K562 (cell line): ENCODE measurements around the gene CIART. TPM values are rescaled to one million over a fixed set of nuclear protein-coding genes. Genes with fewer than 3 reads are reported as not detected.

ENCODE experiments used
- BHLHE40 ChIP-seq: IDR thresholded peaks from 2 replicates; pipeline ENCODE4 v1.6.1; 2011; ENCODE audit warnings: low read length, improper control_type of control experiment
- CEBPZ ChIP-seq: fragments of 150-350 bp; IDR thresholded peaks from 2 replicates; pipeline ENCODE4 v1.6.1; 2014; ENCODE audit warnings: low read depth, mild to moderate bottlenecking, low read length, borderline replicate concordance
- CREM ChIP-seq: IDR thresholded peaks from 2 replicates; pipeline ENCODE4 v1.6.1; 2014; ENCODE audit warnings: antibody characterized with exemption, low read depth
- DACH1 ChIP-seq: fragments of 450-650 bp; IDR thresholded peaks from 2 replicates; pipeline ENCODE4 v1.6.1; 2018; ENCODE audit not compliant: partially characterized antibody
- FOXJ3 ChIP-seq: sonication (generic); formaldehyde crosslinking; IDR thresholded peaks from 2 replicates; pipeline ENCODE4 v1.4.0; 2020; ENCODE audit warnings: mild to moderate bottlenecking, missing genetic modification reagents
- FOXM1 ChIP-seq, 2 experiments: fragments of 450-650 bp in 1 of 2; sonication (generic) in 1 of 2; formaldehyde crosslinking in 1 of 2; IDR thresholded peaks; 2 replicates each; pipeline versions ENCODE4 v1.6.1 to v1.9.0; 2017 to 2022; ENCODE audit warnings: low read depth in 2 of 2, mild to moderate bottlenecking in 2 of 2, missing genetic modification reagents in 1 of 2, moderate library complexity in 1 of 2
- IRF2 ChIP-seq: sonication (generic); formaldehyde crosslinking; IDR thresholded peaks from 2 replicates; pipeline ENCODE4 v1.8.1; 2022; ENCODE audit warnings: mild to moderate bottlenecking, missing genetic modification reagents
- KAT7 ChIP-seq: sonication (generic); formaldehyde crosslinking; IDR thresholded peaks from 2 replicates; pipeline ENCODE4 v1.8.0; 2022; ENCODE audit warnings: missing genetic modification reagents, mild to moderate bottlenecking, borderline replicate concordance
- KLF10 ChIP-seq: fragments of 250-450 bp; sonication (Bioruptor Pico); IDR thresholded peaks from 2 replicates; pipeline ENCODE4 v1.6.1; 2021; ENCODE audit warnings: matching md5 sums
- MAX ChIP-seq: sonication (generic); formaldehyde crosslinking; IDR thresholded peaks from 2 replicates; pipeline ENCODE4 v1.9.0; 2022; ENCODE audit warnings: mild to moderate bottlenecking, missing genetic modification reagents
- MCM7 ChIP-seq, 2 experiments: fragments of 450-650 bp; IDR thresholded peaks; 2 replicates each; pipeline ENCODE4 v1.6.1; 2016 to 2018
- NFXL1 ChIP-seq: fragments of 450-650 bp; formaldehyde crosslinking; IDR thresholded peaks from 2 replicates; pipeline ENCODE4 v1.4.0; 2021; ENCODE audit warnings: mild to moderate bottlenecking
- OTX1 ChIP-seq: fragments of 450-650 bp; formaldehyde crosslinking; IDR thresholded peaks from 2 replicates; pipeline ENCODE4 v1.4.0; 2022; ENCODE audit warnings: mild to moderate bottlenecking
- SLC30A9 ChIP-seq: fragments of 250-450 bp; sonication (Bioruptor Pico); IDR thresholded peaks from 2 replicates; pipeline ENCODE4 v1.8.0; 2022; ENCODE audit warnings: mild to moderate bottlenecking, moderate library complexity
- SUPT5H ChIP-seq: fragments of 450-650 bp; IDR thresholded peaks from 2 replicates; pipeline ENCODE4 v1.6.1; 2016
- TRIM25 ChIP-seq: fragments of 450-650 bp; IDR thresholded peaks from 2 replicates; pipeline ENCODE4 v1.7.0; 2016; ENCODE audit warnings: borderline replicate concordance
- TSHZ1 ChIP-seq: fragments of 250-450 bp; sonication (Bioruptor Pico); IDR thresholded peaks from 2 replicates; pipeline ENCODE4 v1.4.0; 2020; ENCODE audit warnings: mild to moderate bottlenecking, moderate library complexity
- XRCC5 ChIP-seq: fragments of 200-400 bp; formaldehyde crosslinking; IDR thresholded peaks from 2 replicates; pipeline ENCODE4 v1.6.1; 2017; ENCODE audit warnings: low read depth, mild to moderate bottlenecking, low read length
- ZKSCAN1 ChIP-seq: fragments of 150-350 bp; IDR thresholded peaks from 2 replicates; pipeline ENCODE4 v1.6.1; 2016; ENCODE audit warnings: low read depth, low read length
- ZNF3 ChIP-seq: fragments of 250-450 bp; sonication (Bioruptor Pico); IDR thresholded peaks from 2 replicates; pipeline ENCODE4 v1.5.0; 2021; ENCODE audit warnings: mild to moderate bottlenecking, moderate library complexity
- polyA plus RNA-seq, 8 experiments: library from polyadenylated mRNA; depleted of rRNA in 4 of 8; stranded (reverse) in 5 of 8; unstranded in 3 of 8; fragments of >200 nt; fragmentation: Nextera tagmentation in 2 of 8; fragmentation: Illumina TruSeq in 1 of 8; extraction: Ambion mirVana in 2 of 8; extraction: Trizol in 1 of 8; gene quantifications; 2 replicates each; pipeline versions ENCODE4 v1.2.1 to v1.2.3, GENCODE V29; 2011 to 2014; ENCODE audit warnings: inconsistent platforms in 1 of 8, missing spikeins in 1 of 8
- total RNA-seq, 7 experiments: library from RNA; depleted of rRNA in 6 of 7; stranded (reverse); fragments of >200 nt in 6 of 7; fragmentation: Illumina TruSeq in 2 of 7; extraction: Trizol in 2 of 7; gene quantifications; 2 replicates each; pipeline versions ENCODE4 v1.2.1 to v1.2.3, GENCODE V29; 2011 to 2021; ENCODE audit warnings: low replicate concordance in 1 of 7

The CIART gene
- total and polyA plus RNA-seq, 9 of the 15 experiments (the other 6 are each of a cell fraction or from before 2014, with no cell fraction given) = 0.07 to 0.35 (median 0.19) TPM; not detected in 2

GRCh38 chr1:150234566-150235293 is 47.6 kb upstream of the CIART start (continued):
- TF ChIP-seq TSHZ1 (CRISPR knock-in tag) (no peak), KAT7 (CRISPR knock-in tag) (peak; percentile 89; the same call in 1 of the 2 replicates), OTX1 (CRISPR knock-in tag) (peak; percentile 74; the same call in 1 of the 2 replicates), FOXM1 (IDR thresholded peaks at IDR 0.05; ENCODE audit: low read depth) (no peak), FOXM1 (CRISPR knock-in tag; IDR thresholded peaks at IDR 0.05; ENCODE audit: low read depth) (0 out of 2 replicates have a peak, but pooled peaks have one; percentile 30), ZKSCAN1 (0 out of 2 replicates have a peak, but pooled peaks have one; percentile 22), KLF10 (CRISPR knock-in tag) (no peak), NFXL1 (CRISPR knock-in tag) (no peak), BHLHE40 (0 out of 2 replicates have a peak, but pooled peaks have one; percentile 8), ZNF3 (CRISPR knock-in tag) (no peak), IRF2 (CRISPR knock-in tag) (0 out of 2 replicates have a peak, but pooled peaks have one; percentile 29), CREM (peak; percentile 84), DACH1 (no peak), TRIM25 (0 out of 2 replicates have a peak, but pooled peaks have one; percentile 14), CEBPZ (no peak), SLC30A9 (CRISPR knock-in tag) (no peak), XRCC5 (no peak), SUPT5H (peak; percentile 82), MAX (CRISPR knock-in tag) (peak; percentile 61; the same call in 1 of the 2 replicates), MCM7 (IDR thresholded peaks at IDR 0.05) (no peak), FOXJ3 (CRISPR knock-in tag) (no peak)
